Measurements from ENCODE around the gene MYO1B.

MYO1B gene

DNA sequence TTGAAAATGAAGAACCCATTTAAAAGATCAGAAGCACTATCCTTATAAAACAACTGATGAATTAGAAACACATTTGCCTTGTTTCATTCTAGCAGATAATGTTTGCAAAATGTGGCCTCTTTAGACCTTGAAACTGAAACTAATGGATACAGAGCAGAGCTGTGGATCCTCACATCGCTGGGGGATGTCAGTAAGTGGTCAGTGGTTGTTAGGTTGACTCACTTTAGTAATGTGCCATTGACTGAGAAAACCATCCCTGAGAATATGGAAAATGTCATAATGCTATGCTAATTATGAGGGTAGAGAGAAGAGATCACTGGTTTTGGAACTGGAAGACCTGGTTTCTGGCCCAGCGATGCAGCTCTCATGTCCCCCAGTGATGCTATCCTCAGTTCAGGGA lies 176.7 kb downstream of the MYO1B start:
- Histone ChIP-seq H3K9me3 (ENCODE audit: low read length) (no peaks in the 10 kb centered on the region), H3K36me3 (ENCODE audit: insufficient read depth, low read length) (no peaks in the 10 kb centered on the region), H4K20me1 (ENCODE audit: insufficient read depth, low read length) (no peaks in the 10 kb centered on the region), H3K79me2 (ENCODE audit: insufficient read depth, low read length) (no peaks in the 10 kb centered on the region), H2AFZ (ENCODE audit: low read length) (no peak overlapping the region), H3K9me2 (ENCODE audit: low read depth, low read length) (no peaks in the 10 kb centered on the region), H3K4me1 (ENCODE audit: insufficient read depth, low read length, severe bottlenecking) (no peaks in the 10 kb centered on the region), H3K9ac (ENCODE audit: low read length) (no peak overlapping the region), H3K4me3 (ENCODE audit: low read depth, low read length, poor library complexity, severe bottlenecking) (no peak overlapping the region), H3K27me3 (ENCODE audit: insufficient read depth, low read length) (no peaks in the 10 kb centered on the region), H3F3A (ENCODE audit: insufficient read depth, low read length) (no peaks in the 10 kb centered on the region), H3K4me2 (ENCODE audit: low read length) (no peak overlapping the region), H3K27ac (ENCODE audit: low read depth, low read length, poor library complexity, severe bottlenecking) (no peak overlapping the region)
- no peak for TF ChIP-seq EZH2 (IDR thresholded peaks at IDR 0.05; ENCODE audit: borderline replicate concordance, low read length)
- TF ChIP-seq, protein P1, sequence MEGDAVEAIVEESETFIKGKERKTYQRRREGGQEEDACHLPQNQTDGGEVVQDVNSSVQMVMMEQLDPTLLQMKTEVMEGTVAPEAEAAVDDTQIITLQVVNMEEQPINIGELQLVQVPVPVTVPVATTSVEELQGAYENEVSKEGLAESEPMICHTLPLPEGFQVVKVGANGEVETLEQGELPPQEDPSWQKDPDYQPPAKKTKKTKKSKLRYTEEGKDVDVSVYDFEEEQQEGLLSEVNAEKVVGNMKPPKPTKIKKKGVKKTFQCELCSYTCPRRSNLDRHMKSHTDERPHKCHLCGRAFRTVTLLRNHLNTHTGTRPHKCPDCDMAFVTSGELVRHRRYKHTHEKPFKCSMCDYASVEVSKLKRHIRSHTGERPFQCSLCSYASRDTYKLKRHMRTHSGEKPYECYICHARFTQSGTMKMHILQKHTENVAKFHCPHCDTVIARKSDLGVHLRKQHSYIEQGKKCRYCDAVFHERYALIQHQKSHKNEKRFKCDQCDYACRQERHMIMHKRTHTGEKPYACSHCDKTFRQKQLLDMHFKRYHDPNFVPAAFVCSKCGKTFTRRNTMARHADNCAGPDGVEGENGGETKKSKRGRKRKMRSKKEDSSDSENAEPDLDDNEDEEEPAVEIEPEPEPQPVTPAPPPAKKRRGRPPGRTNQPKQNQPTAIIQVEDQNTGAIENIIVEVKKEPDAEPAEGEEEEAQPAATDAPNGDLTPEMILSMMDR (IDR thresholded peaks at IDR 0.05; ENCODE audit: low read length): no peak

DNA sequence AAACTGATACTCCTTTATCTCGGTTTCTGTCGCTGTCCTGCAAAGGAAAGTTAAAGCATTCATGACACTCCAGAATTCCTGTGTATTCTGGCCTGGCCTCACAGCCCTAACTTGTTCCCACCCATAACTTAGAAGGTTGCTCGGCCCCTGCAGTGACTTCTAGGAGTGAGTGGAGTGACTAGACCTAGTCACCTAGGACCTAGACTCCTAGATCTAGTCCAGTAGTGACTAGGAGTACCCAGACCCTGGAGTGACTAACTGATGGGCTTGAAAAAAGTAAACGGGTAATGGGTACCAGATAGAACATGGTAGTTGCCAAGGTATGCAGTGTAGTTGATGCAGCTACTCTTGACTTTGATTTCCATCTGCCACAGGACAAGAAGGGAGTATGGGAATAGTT lies 181.8 kb downstream of the MYO1B start:
- no peaks in the 10 kb centered on the region for H3K79me2 ChIP-seq (ENCODE audit: insufficient read depth, low read length)
- H3K4me3 ChIP-seq (ENCODE audit: low read depth, low read length, poor library complexity, severe bottlenecking): no peak overlapping the region
- no peak overlapping the region for H3K9ac ChIP-seq (ENCODE audit: low read length)
- H3K4me2 ChIP-seq (ENCODE audit: low read length): no peak overlapping the region
- H3K27ac ChIP-seq (ENCODE audit: low read depth, low read length, poor library complexity, severe bottlenecking): no peak overlapping the region
- H3K9me3 ChIP-seq (ENCODE audit: low read length): no peaks in the 10 kb centered on the region
- no peaks in the 10 kb centered on the region for H4K20me1 ChIP-seq (ENCODE audit: insufficient read depth, low read length)
- H3K4me1 ChIP-seq (ENCODE audit: insufficient read depth, low read length, severe bottlenecking): no peaks in the 10 kb centered on the region
- no peak overlapping the region for H2AFZ ChIP-seq (ENCODE audit: low read length)
- H3K36me3 ChIP-seq (ENCODE audit: insufficient read depth, low read length): no peaks in the 10 kb centered on the region
- H3K9me2 ChIP-seq (ENCODE audit: low read depth, low read length): no peaks in the 10 kb centered on the region
- TF ChIP-seq EZH2 (IDR thresholded peaks at IDR 0.05; ENCODE audit: borderline replicate concordance, low read length): no peak
- TF ChIP-seq, protein P1 (IDR thresholded peaks at IDR 0.05; ENCODE audit: low read length): no peak
- H3K27me3 ChIP-seq (ENCODE audit: insufficient read depth, low read length): no peaks in the 10 kb centered on the region
- no peaks in the 10 kb centered on the region for H3F3A ChIP-seq (ENCODE audit: insufficient read depth, low read length)

DNA sequence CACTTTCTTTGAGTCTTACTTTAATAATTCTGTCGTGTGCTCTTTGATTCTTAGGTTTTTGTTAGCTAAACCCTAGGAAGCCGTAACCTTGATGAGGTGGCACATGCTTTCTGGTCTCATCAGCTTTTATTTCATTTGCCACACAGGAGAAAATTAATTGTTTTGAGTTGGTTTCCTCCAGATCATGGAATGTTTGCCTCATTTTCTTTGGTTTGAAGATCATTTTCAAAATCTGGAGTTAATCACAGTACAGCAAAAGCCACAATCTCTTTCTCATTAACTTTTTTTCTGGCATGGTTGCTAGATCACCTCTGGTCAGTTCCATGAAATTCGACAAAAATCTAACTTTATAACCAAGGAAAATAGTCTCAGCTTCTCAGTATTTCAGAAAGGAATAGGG lies 182.9 kb downstream of the MYO1B start:
- no peaks in the 10 kb centered on the region for H3K27me3 ChIP-seq (ENCODE audit: insufficient read depth, low read length)
- no peaks in the 10 kb centered on the region for H3K36me3 ChIP-seq (ENCODE audit: insufficient read depth, low read length)
- H3F3A ChIP-seq (ENCODE audit: insufficient read depth, low read length): no peaks in the 10 kb centered on the region
- no peaks in the 10 kb centered on the region for H3K79me2 ChIP-seq (ENCODE audit: insufficient read depth, low read length)
- H2AFZ ChIP-seq (ENCODE audit: low read length): no peak overlapping the region
- H3K4me2 ChIP-seq (ENCODE audit: low read length): no peak overlapping the region
- no peak overlapping the region for H3K4me3 ChIP-seq (ENCODE audit: low read depth, low read length, poor library complexity, severe bottlenecking)
- no peaks in the 10 kb centered on the region for H3K4me1 ChIP-seq (ENCODE audit: insufficient read depth, low read length, severe bottlenecking)
- no peaks in the 10 kb centered on the region for H3K9me2 ChIP-seq (ENCODE audit: low read depth, low read length)
- no peaks in the 10 kb centered on the region for H3K9me3 ChIP-seq (ENCODE audit: low read length)
- H4K20me1 ChIP-seq (ENCODE audit: insufficient read depth, low read length): no peaks in the 10 kb centered on the region
- no peak for TF ChIP-seq EZH2 (IDR thresholded peaks at IDR 0.05; ENCODE audit: borderline replicate concordance, low read length)
- TF ChIP-seq, protein P1 (IDR thresholded peaks at IDR 0.05; ENCODE audit: low read length): no peak
- no peak overlapping the region for H3K9ac ChIP-seq (ENCODE audit: low read length)
- no peak overlapping the region for H3K27ac ChIP-seq (ENCODE audit: low read depth, low read length, poor library complexity, severe bottlenecking)
